Cardiac fibroblast (primary cell): Measurements from ENCODE around the gene SLC12A8.

Experiments used
- DNase-seq, 2 donors: peaks; one replicate each; pipeline versions ENCODE4 v3.0.0 to v3.0.0-alpha.2; 2010; ENCODE audit warnings: low read depth in 2 of 2
- H3K4me3 ChIP-seq, 2 donors: replicated peaks in 1 of 2; 1 replicate in 1 of 2; 2 replicates in 1 of 2; pipeline ENCODE4 v1.5.1; 2011; ENCODE audit warnings: low read depth in 2 of 2, low read length in 2 of 2, mild to moderate bottlenecking in 2 of 2, moderate library complexity in 1 of 2
- TF ChIP-seq, protein P1 (sequence below): IDR thresholded peaks from one replicate; pipeline ENCODE4 v1.5.1; 2011; ENCODE audit warnings: low read depth, mild to moderate bottlenecking, low read length, inconsistent platforms

Gene SLC12A8

GRCh38 chr3:125200731-125201139 lies 11.8 kb downstream of the SLC12A8 start:
- DNase-seq: no peak
- no peak overlapping the region for H3K4me3 ChIP-seq
- TF ChIP-seq, protein P1, sequence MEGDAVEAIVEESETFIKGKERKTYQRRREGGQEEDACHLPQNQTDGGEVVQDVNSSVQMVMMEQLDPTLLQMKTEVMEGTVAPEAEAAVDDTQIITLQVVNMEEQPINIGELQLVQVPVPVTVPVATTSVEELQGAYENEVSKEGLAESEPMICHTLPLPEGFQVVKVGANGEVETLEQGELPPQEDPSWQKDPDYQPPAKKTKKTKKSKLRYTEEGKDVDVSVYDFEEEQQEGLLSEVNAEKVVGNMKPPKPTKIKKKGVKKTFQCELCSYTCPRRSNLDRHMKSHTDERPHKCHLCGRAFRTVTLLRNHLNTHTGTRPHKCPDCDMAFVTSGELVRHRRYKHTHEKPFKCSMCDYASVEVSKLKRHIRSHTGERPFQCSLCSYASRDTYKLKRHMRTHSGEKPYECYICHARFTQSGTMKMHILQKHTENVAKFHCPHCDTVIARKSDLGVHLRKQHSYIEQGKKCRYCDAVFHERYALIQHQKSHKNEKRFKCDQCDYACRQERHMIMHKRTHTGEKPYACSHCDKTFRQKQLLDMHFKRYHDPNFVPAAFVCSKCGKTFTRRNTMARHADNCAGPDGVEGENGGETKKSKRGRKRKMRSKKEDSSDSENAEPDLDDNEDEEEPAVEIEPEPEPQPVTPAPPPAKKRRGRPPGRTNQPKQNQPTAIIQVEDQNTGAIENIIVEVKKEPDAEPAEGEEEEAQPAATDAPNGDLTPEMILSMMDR: no peak

GRCh38 chr3:125194849-125195601 lies 17.5 kb downstream of the SLC12A8 start:
- TF ChIP-seq, protein P1: no peak
- DNase-seq: peak; percentile 23 to 73
- H3K4me3 ChIP-seq: no peak overlapping the region

DNA sequence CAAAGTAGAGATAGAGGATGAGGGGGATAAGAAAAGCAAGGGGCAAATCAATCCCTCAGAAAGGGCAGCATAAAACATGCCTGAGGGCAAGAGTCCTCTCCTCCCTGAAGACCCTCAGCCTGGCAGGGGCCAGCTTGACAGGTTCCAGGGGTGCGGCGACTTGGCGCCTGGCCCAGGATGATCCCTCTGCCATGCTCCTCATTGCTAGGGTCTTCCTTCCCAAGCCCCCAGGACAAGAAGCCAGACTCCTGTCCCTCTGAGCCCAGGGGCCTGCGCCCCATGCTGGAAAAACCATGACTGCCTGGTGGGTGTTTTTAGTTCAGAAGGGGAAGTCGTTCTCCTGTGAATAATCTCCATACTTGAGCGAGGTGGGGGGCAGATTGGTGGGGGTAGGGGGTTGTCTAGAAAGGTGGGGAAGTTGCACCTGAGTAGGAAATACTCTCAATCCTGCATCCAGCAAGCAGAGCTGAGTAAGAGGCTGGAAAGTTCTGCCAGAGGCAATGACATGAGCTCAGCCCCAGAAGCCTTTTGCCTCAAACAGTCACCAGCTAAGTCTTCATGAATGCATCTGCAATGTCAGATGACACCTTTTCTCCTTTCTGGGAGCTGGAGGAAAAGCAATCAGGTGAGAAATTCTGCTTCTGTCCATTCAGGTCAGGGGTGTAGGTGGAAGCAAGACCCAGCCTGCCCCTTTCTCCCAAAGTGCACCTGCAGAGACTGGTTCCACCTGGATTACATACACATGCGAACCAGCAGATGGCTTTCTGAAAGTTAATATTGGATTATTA lies 18.3 kb downstream of the SLC12A8 start:
- TF ChIP-seq, protein P1: no peak
- no peak overlapping the region for H3K4me3 ChIP-seq
- no peak for DNase-seq

DNA sequence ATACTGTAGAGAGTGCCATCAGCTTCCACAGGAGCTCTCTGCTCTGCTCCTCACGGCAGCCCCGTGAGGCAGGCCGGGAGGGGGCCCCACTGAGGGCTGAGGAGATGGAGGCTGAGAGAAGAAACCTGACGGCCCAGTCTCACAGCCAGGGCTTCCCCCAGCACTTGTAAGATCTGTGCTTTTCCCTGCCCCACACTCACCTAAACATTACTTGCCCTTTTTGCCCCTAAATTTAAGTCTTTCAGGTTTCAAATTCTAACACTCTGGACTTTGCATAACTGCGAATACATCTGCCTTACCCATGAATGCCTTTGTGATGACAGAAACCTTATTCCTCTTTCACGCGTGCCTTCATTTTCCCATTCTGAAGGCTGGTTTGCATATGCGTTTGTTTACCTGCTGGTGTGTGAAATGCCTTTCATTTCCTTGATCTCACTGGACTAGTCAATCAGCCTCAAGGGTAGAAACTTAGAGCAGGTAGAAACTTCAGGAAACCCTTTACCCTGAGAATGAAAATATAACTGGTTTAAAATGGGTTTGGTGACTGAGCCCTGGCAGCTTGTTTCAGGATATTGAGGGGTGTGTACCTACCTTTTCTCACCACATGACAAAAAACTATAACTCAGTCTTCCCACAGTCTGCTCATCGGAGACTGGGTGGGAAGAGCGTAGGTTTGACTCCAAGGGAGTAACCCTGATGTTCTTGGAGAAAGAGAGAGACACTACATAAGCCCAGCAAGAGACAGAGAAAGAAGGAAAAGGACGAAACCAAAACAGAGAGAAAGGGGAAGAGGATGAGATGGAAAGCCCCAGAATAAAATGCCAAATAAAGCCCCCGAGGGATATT lies 20.1 kb downstream of the SLC12A8 start:
- TF ChIP-seq, protein P1: no peak
- no peak overlapping the region for H3K4me3 ChIP-seq
- no peak for DNase-seq

- no peak for DNase-seq
- TF ChIP-seq, protein P1: no peak
- H3K4me3 ChIP-seq: no peak overlapping the region
Observed at GRCh38 chr3:125191730-125192129, 20.8 kb downstream of the SLC12A8 start.

GRCh38 chr3:125191256-125191655 lies 21.3 kb downstream of the SLC12A8 start:
- peak in 1 of 2 donors; percentile 18 for DNase-seq
- H3K4me3 ChIP-seq: no peak overlapping the region
- TF ChIP-seq, protein P1: no peak
